ENCODE results near the gene SPATS2L.

GRCh38 chr2:200288670-200289429, 17.6 kb upstream of the SPATS2L start:
- TF ChIP-seq EP300 (IDR thresholded peaks at IDR 0.05; ENCODE audit: borderline replicate concordance), result no peak
- TF ChIP-seq, protein P1, sequence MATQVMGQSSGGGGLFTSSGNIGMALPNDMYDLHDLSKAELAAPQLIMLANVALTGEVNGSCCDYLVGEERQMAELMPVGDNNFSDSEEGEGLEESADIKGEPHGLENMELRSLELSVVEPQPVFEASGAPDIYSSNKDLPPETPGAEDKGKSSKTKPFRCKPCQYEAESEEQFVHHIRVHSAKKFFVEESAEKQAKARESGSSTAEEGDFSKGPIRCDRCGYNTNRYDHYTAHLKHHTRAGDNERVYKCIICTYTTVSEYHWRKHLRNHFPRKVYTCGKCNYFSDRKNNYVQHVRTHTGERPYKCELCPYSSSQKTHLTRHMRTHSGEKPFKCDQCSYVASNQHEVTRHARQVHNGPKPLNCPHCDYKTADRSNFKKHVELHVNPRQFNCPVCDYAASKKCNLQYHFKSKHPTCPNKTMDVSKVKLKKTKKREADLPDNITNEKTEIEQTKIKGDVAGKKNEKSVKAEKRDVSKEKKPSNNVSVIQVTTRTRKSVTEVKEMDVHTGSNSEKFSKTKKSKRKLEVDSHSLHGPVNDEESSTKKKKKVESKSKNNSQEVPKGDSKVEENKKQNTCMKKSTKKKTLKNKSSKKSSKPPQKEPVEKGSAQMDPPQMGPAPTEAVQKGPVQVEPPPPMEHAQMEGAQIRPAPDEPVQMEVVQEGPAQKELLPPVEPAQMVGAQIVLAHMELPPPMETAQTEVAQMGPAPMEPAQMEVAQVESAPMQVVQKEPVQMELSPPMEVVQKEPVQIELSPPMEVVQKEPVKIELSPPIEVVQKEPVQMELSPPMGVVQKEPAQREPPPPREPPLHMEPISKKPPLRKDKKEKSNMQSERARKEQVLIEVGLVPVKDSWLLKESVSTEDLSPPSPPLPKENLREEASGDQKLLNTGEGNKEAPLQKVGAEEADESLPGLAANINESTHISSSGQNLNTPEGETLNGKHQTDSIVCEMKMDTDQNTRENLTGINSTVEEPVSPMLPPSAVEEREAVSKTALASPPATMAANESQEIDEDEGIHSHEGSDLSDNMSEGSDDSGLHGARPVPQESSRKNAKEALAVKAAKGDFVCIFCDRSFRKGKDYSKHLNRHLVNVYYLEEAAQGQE (IDR thresholded peaks at IDR 0.05; ENCODE audit: low read depth), result no peak
- no peak for TF ChIP-seq YY1 (IDR thresholded peaks at IDR 0.05; ENCODE audit: low read depth)
- TF ChIP-seq TEAD4 (IDR thresholded peaks at IDR 0.05), result no peak
- TF ChIP-seq TAF1 (IDR thresholded peaks at IDR 0.05; ENCODE audit: low read depth), result no peak
- no peak for TF ChIP-seq ZBTB7A (IDR thresholded peaks at IDR 0.05; ENCODE audit: low read depth)
- TF ChIP-seq EGR1 (IDR thresholded peaks at IDR 0.05), result no peak
- TF ChIP-seq RAD21 (IDR thresholded peaks at IDR 0.05; ENCODE audit: low read depth), result no peak
- no peak for TF ChIP-seq CEBPB (IDR thresholded peaks at IDR 0.05)
- TF ChIP-seq NFIC (IDR thresholded peaks at IDR 0.05), result no peak

Measured in Ishikawa (cell line).